Measurements from ENCODE around the gene IFI27. TPM values are rescaled to one million over a fixed set of nuclear protein-coding genes. Genes with fewer than 3 reads are reported as not detected.
A peak's percentile ranks its signal among the peaks of the same experiment; 100 is the strongest.
"Not testable (repeated sequence)": the region's sequence is repeated elsewhere in the genome, so short reads cannot be mapped to it uniquely, and the experiment has no call there.

IFI27 gene
- total RNA-seq, 5 donors from 2014 or later (not counting 1 experiment from before 2014, with no cell fraction given): 1.6 to 6.1 (median 1.8) TPM

DNA sequence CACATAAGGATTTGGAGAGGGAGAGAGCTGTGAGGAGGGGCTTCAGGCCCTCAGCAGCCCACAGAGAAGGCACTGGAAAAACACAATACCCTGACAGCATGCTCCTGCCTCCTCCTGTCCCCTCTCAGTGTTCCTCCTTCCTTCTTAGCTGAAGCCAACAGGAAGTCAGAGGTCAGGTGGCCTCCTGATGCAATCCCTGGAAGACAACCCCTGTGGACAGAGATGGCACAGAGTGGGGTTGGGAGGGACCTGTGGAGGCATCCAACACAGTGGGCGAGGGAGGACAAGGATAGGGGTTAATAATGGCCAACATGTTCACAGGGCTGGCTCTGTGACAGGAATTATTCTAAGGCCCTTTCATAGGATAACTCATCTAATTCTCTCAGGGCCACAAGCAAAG, 34.2 kb downstream of the IFI27 start:
- no CpG with 5 or more reads among the region's 1 CpG for WGBS (ENCODE audit: insufficient coverage)
- H3K27me3 ChIP-seq (replicated peaks in 1 of 2; ENCODE audit: control insufficient read depth in 2 of 2, extremely low read depth in 1 of 2, insufficient read depth in 2 of 2, low read length in 1 of 2): peaks cover 0 to 3% of the 10 kb centered on the region in 2 experiments
- no peaks in the 10 kb centered on the region for H3K9me3 Mint-ChIP-seq
- no peak overlapping the region for H3K4me3 Mint-ChIP-seq
- no peak for DNase-seq
- H3K4me1 Mint-ChIP-seq: peaks cover 8 to 21% (median 19%) of the 10 kb centered on the region in 3 donors
- ATAC-seq (replicated peaks in 1 of 4): no peak
- POLR2A ChIA-PET: no interaction called here
- H3K27me3 Mint-ChIP-seq: no peaks in the 10 kb centered on the region
- no peak overlapping the region for H3K4me3 ChIP-seq (ENCODE audit: control insufficient read depth in 1 of 2, extremely low read depth in 1 of 2, low read length in 1 of 2)
- no peaks in the 10 kb centered on the region for H3K36me3 ChIP-seq (ENCODE audit: control insufficient read depth in 2 of 2, extremely low read depth in 1 of 2, insufficient read depth in 1 of 2, low read length in 1 of 2)
- no peaks in the 10 kb centered on the region for H3K9me3 ChIP-seq
- no peak overlapping the region for H3K27ac ChIP-seq (ENCODE audit: low read length)
- CTCF ChIA-PET: interaction anchor here in 1 of 2 donors (0.7 kb wide), 1 partner anchor 282 kb away, joined by 3 read pairs; no protein-coding TSS in a partner anchor
- H3K27ac Mint-ChIP-seq: no peak overlapping the region
- peaks cover 0 to 5% of the 10 kb centered on the region in 2 experiments for H3K4me1 ChIP-seq (ENCODE audit: control insufficient read depth in 1 of 2, extremely low read depth in 1 of 2, insufficient read depth in 2 of 2, low read length in 2 of 2)
- no peaks in the 10 kb centered on the region for H3K36me3 Mint-ChIP-seq

- no peaks in the 10 kb centered on the region for H3K36me3 ChIP-seq (ENCODE audit: control insufficient read depth in 2 of 2, extremely low read depth in 1 of 2, insufficient read depth in 1 of 2, low read length in 1 of 2)
- H3K27ac Mint-ChIP-seq: peak overlapping the region in 1 of 2 donors; percentile 52
- H3K27me3 Mint-ChIP-seq: peaks cover 1 to 2% of the 10 kb centered on the region in 2 donors
Measured at GRCh38 chr14:94145902-94146527, 35.5 kb downstream of the IFI27 start.

GRCh38 chr14:94152676-94153075, 42.1 kb downstream of the IFI27 start:
- DNase-seq: no peak
- Histone ChIP-seq H3K4me1 (ENCODE audit: control insufficient read depth in 1 of 2, extremely low read depth in 1 of 2, insufficient read depth in 2 of 2, low read length in 2 of 2) (peaks cover 0 to under 1% of the 10 kb centered on the region in 2 experiments), H3K27me3 (replicated peaks in 1 of 2; ENCODE audit: control insufficient read depth in 2 of 2, extremely low read depth in 1 of 2, insufficient read depth in 2 of 2, low read length in 1 of 2) (peaks cover 0 to 15% of the 10 kb centered on the region in 2 experiments), H3K4me3 (ENCODE audit: control insufficient read depth in 1 of 2, extremely low read depth in 1 of 2, low read length in 1 of 2) (no peak overlapping the region), H3K9me3 (no peaks in the 10 kb centered on the region), H3K27ac (ENCODE audit: low read length) (no peak overlapping the region), H3K36me3 (ENCODE audit: control insufficient read depth in 2 of 2, extremely low read depth in 1 of 2, insufficient read depth in 1 of 2, low read length in 1 of 2) (no peaks in the 10 kb centered on the region)
- Mint-ChIP-seq H3K4me1 (peaks cover 6 to 7% (median 6%) of the 10 kb centered on the region in 3 donors), H3K9me3 (no peaks in the 10 kb centered on the region), H3K27ac (no peak overlapping the region), H3K27me3 (peaks cover 9 to 23% of the 10 kb centered on the region in 2 donors), H3K36me3 (no peaks in the 10 kb centered on the region), H3K4me3 (no peak overlapping the region)
- ChIA-PET POLR2A (no interaction called here), CTCF (interaction anchor here in 1 of 2 donors (1.4 kb wide), 1 partner anchor 12 kb away, joined by 8 read pairs; no protein-coding TSS in a partner anchor)
- ATAC-seq (replicated peaks in 1 of 4): no peak
- no CpG with 5 or more reads among the region's 1 CpG for WGBS (ENCODE audit: insufficient coverage)

More at GRCh38 chr14:94145902-94146527, 35.5 kb downstream of the IFI27 start:
- Mint-ChIP-seq H3K9me3 (no peaks in the 10 kb centered on the region), H3K36me3 (no peaks in the 10 kb centered on the region), H3K4me3 (no peak overlapping the region), H3K4me1 (peaks cover 8 to 21% (median 19%) of the 10 kb centered on the region in 3 donors)
- no peak overlapping the region for H3K4me3 ChIP-seq (ENCODE audit: control insufficient read depth in 1 of 2, extremely low read depth in 1 of 2, low read length in 1 of 2)
- 93% methylated on average over 2 of the region's 6 CpGs for WGBS (ENCODE audit: insufficient coverage)
- ChIA-PET CTCF (interaction anchor here (0.5 to 1.3 kb wide), 3 partner anchors 10 to 109 kb away, joined by 3 to 4 read pairs (median 3); no protein-coding TSS in a partner anchor), POLR2A (interaction anchor here in 1 of 2 donors (0.6 kb wide), 1 partner anchor 16 kb away, joined by 3 read pairs; no protein-coding TSS in a partner anchor)
- no peaks in the 10 kb centered on the region for H3K9me3 ChIP-seq
- DNase-seq: no peak
- no peaks in the 10 kb centered on the region for H3K27me3 ChIP-seq (replicated peaks in 1 of 2; ENCODE audit: control insufficient read depth in 2 of 2, extremely low read depth in 1 of 2, insufficient read depth in 2 of 2, low read length in 1 of 2)
- peak in 2 of 4 experiments; percentile 56 to 60 for ATAC-seq (replicated peaks in 1 of 4)
- peaks cover 0 to 5% of the 10 kb centered on the region in 2 experiments for H3K4me1 ChIP-seq (ENCODE audit: control insufficient read depth in 1 of 2, extremely low read depth in 1 of 2, insufficient read depth in 2 of 2, low read length in 2 of 2)
- no peak overlapping the region for H3K27ac ChIP-seq (ENCODE audit: low read length)

GRCh38 chr14:94153750-94154342, 43.3 kb downstream of the IFI27 start:
- Histone ChIP-seq H3K27ac (ENCODE audit: low read length) (no peak overlapping the region), H3K4me3 (ENCODE audit: control insufficient read depth in 1 of 2, extremely low read depth in 1 of 2, low read length in 1 of 2) (no peak overlapping the region), H3K36me3 (ENCODE audit: control insufficient read depth in 2 of 2, extremely low read depth in 1 of 2, insufficient read depth in 1 of 2, low read length in 1 of 2) (no peaks in the 10 kb centered on the region), H3K4me1 (ENCODE audit: control insufficient read depth in 1 of 2, extremely low read depth in 1 of 2, insufficient read depth in 2 of 2, low read length in 2 of 2) (peaks cover 6 to 12% of the 10 kb centered on the region in 2 experiments), H3K27me3 (replicated peaks in 1 of 2; ENCODE audit: control insufficient read depth in 2 of 2, extremely low read depth in 1 of 2, insufficient read depth in 2 of 2, low read length in 1 of 2) (peaks cover 0 to 15% of the 10 kb centered on the region in 2 experiments), H3K9me3 (no peaks in the 10 kb centered on the region)
- POLR2A ChIA-PET: no interaction called here
- Mint-ChIP-seq H3K4me1 (peaks cover 18 to 19% (median 18%) of the 10 kb centered on the region in 3 donors), H3K27ac (no peak overlapping the region), H3K9me3 (no peaks in the 10 kb centered on the region), H3K4me3 (no peak overlapping the region), H3K36me3 (no peaks in the 10 kb centered on the region), H3K27me3 (peaks cover 9 to 23% of the 10 kb centered on the region in 2 donors)
- WGBS (ENCODE audit: insufficient coverage): no CpG with 5 or more reads among the region's 6 CpGs
- DNase-seq (no peak), ATAC-seq (replicated peaks in 1 of 4) (no peak)
- CTCF ChIA-PET: interaction anchor here in 1 of 2 donors (1.4 kb wide), 1 partner anchor 13 kb away, joined by 8 read pairs; no protein-coding TSS in a partner anchor

- not testable (repeated sequence) for ATAC-seq (replicated peaks in 1 of 4)
Measured at GRCh38 chr14:94156143-94156542, 45.6 kb downstream of the IFI27 start.

GRCh38 chr14:94157197-94157596, 46.7 kb downstream of the IFI27 start:
- ATAC-seq (replicated peaks in 1 of 4) (no peak), DNase-seq (no peak)
- H3K4me1 Mint-ChIP-seq: peaks cover 48 to 49% (median 48%) of the 10 kb centered on the region in 3 donors
- peaks cover 6 to 16% of the 10 kb centered on the region in 2 donors for H3K27me3 Mint-ChIP-seq
- H3K27me3 ChIP-seq (replicated peaks in 1 of 2; ENCODE audit: control insufficient read depth in 2 of 2, extremely low read depth in 1 of 2, insufficient read depth in 2 of 2, low read length in 1 of 2): peaks cover 0 to 7% of the 10 kb centered on the region in 2 experiments
- H3K4me1 ChIP-seq (ENCODE audit: control insufficient read depth in 1 of 2, extremely low read depth in 1 of 2, insufficient read depth in 2 of 2, low read length in 2 of 2): peaks cover 6 to 17% of the 10 kb centered on the region in 2 experiments
- no peaks in the 10 kb centered on the region for H3K9me3 Mint-ChIP-seq
- ChIA-PET CTCF (interaction anchor here (1.1 to 2.0 kb wide), 2 partner anchors 25 to 28 kb away, joined by 3 to 7 read pairs; no protein-coding TSS in a partner anchor), POLR2A (no interaction called here)
- H3K4me3 Mint-ChIP-seq: no peak overlapping the region
- no peak overlapping the region for H3K4me3 ChIP-seq (ENCODE audit: control insufficient read depth in 1 of 2, extremely low read depth in 1 of 2, low read length in 1 of 2)
- H3K36me3 ChIP-seq (ENCODE audit: control insufficient read depth in 2 of 2, extremely low read depth in 1 of 2, insufficient read depth in 1 of 2, low read length in 1 of 2): no peaks in the 10 kb centered on the region
- H3K9me3 ChIP-seq: no peaks in the 10 kb centered on the region
- no peak overlapping the region for H3K27ac ChIP-seq (ENCODE audit: low read length)
- peak overlapping the region; percentile 60 to 72 for H3K27ac Mint-ChIP-seq
- no peaks in the 10 kb centered on the region for H3K36me3 Mint-ChIP-seq

More at GRCh38 chr14:94156143-94156542, 45.6 kb downstream of the IFI27 start:
- H3K36me3 ChIP-seq (ENCODE audit: control insufficient read depth in 2 of 2, extremely low read depth in 1 of 2, insufficient read depth in 1 of 2, low read length in 1 of 2); DNase-seq; H3K4me3 ChIP-seq (ENCODE audit: control insufficient read depth in 1 of 2, extremely low read depth in 1 of 2, low read length in 1 of 2); H3K27ac Mint-ChIP-seq; H3K9me3 ChIP-seq; H3K9me3 Mint-ChIP-seq; H3K4me3 Mint-ChIP-seq; H3K36me3 Mint-ChIP-seq; POLR2A ChIA-PET; H3K27ac ChIP-seq (ENCODE audit: low read length); CTCF ChIA-PET: not testable (repeated sequence)
- H3K4me1 ChIP-seq (ENCODE audit: control insufficient read depth in 1 of 2, extremely low read depth in 1 of 2, insufficient read depth in 2 of 2, low read length in 2 of 2): peaks cover 6 to 14% of the 10 kb centered on the region in 2 experiments
- WGBS (ENCODE audit: insufficient coverage): no CpG with 5 or more reads among the region's 1 CpG
- Mint-ChIP-seq H3K4me1 (peaks cover 38 to 39% (median 39%) of the 10 kb centered on the region in 3 donors), H3K27me3 (peaks cover 7 to 20% of the 10 kb centered on the region in 2 donors)
- H3K27me3 ChIP-seq (replicated peaks in 1 of 2; ENCODE audit: control insufficient read depth in 2 of 2, extremely low read depth in 1 of 2, insufficient read depth in 2 of 2, low read length in 1 of 2): peaks cover 0 to 15% of the 10 kb centered on the region in 2 experiments
